H9 (cell line): ENCODE results near the gene RCAN1. TPM values are rescaled to one million over a fixed set of nuclear protein-coding genes. Genes with fewer than 3 reads are reported as not detected.

ENCODE experiments used
- DNase-seq: peaks from one replicate; pipeline ENCODE4 v3.0.0-alpha.2; 2017
- H2AFZ ChIP-seq: one replicate; pipeline ENCODE4 v1.6.1; 2013; ENCODE audit warnings: mild to moderate bottlenecking, low read length, control low read depth, moderate library complexity
- H2AK5ac ChIP-seq: 2 replicates; pipeline ENCODE4 v1.6.1; 2013; ENCODE audit warnings: low read length, control low read depth, mixed read lengths; ENCODE audit not compliant: insufficient read length
- H2BK120ac ChIP-seq: one replicate; pipeline ENCODE4 v1.6.1; 2013; ENCODE audit warnings: low read depth, mild to moderate bottlenecking, low read length, control low read depth, inconsistent platforms; ENCODE audit not compliant: poor library complexity, severe bottlenecking
- H2BK12ac ChIP-seq: 2 replicates; pipeline ENCODE4 v1.6.1; 2013; ENCODE audit warnings: low read length, control low read depth, mixed read lengths, low read depth; ENCODE audit not compliant: insufficient read length
- H2BK15ac ChIP-seq: 2 replicates; pipeline ENCODE4 v1.6.1; 2013; ENCODE audit warnings: low read depth, low read length, control low read depth
- H2BK20ac ChIP-seq: one replicate; pipeline ENCODE4 v1.6.1; 2013; ENCODE audit warnings: low read depth, mild to moderate bottlenecking, low read length, control low read depth, inconsistent platforms; ENCODE audit not compliant: poor library complexity, severe bottlenecking
- H2BK5ac ChIP-seq: 2 replicates; pipeline ENCODE4 v1.6.1; 2013; ENCODE audit warnings: low read length, control low read depth, mixed read lengths; ENCODE audit not compliant: insufficient read length
- H3K14ac ChIP-seq: 2 replicates; pipeline ENCODE4 v1.6.1; 2013; ENCODE audit warnings: low read length, control low read depth; ENCODE audit not compliant: insufficient read depth
- H3K18ac ChIP-seq: 2 replicates; pipeline ENCODE4 v1.6.1; 2013; ENCODE audit warnings: low read depth, mild to moderate bottlenecking, mixed read lengths, low read length, control low read depth; ENCODE audit not compliant: insufficient read length
- H3K23ac ChIP-seq: 2 replicates; pipeline ENCODE4 v1.6.1; 2013; ENCODE audit warnings: low read length, control low read depth, mixed read lengths, low read depth; ENCODE audit not compliant: insufficient read length
- H3K23me2 ChIP-seq: 2 replicates; pipeline ENCODE4 v1.6.1; 2013; ENCODE audit warnings: low read depth, mild to moderate bottlenecking, mixed read lengths, low read length, control low read depth; ENCODE audit not compliant: insufficient read length, poor library complexity, severe bottlenecking
- H3K27ac ChIP-seq: 2 replicates; pipeline ENCODE4 v1.5.1; 2013; ENCODE audit warnings: low read length, control low read depth, mixed read lengths, low read depth; ENCODE audit not compliant: insufficient read length
- H3K27me3 ChIP-seq: 2 replicates; pipeline ENCODE4 v1.6.1; 2013; ENCODE audit warnings: low read length, control low read depth, inconsistent platforms; ENCODE audit not compliant: insufficient read depth
- H3K4ac ChIP-seq: 2 replicates; pipeline ENCODE4 v1.6.1; 2013; ENCODE audit warnings: low read depth, mild to moderate bottlenecking, control low read depth, inconsistent platforms, low read length, moderate library complexity
- H3K4me1 ChIP-seq: 2 replicates; pipeline ENCODE4 v1.6.1; 2013; ENCODE audit warnings: low read length, control low read depth, inconsistent platforms; ENCODE audit not compliant: insufficient read depth
- H3K4me2 ChIP-seq: 2 replicates; pipeline ENCODE4 v1.6.1; 2013; ENCODE audit warnings: low read length, control low read depth, mixed read lengths; ENCODE audit not compliant: insufficient read length, insufficient read depth
- H3K56ac ChIP-seq: 2 replicates; pipeline ENCODE4 v1.6.1; 2013; ENCODE audit warnings: low read depth, mild to moderate bottlenecking, mixed read lengths, low read length, control low read depth; ENCODE audit not compliant: insufficient read length
- H3K79me1 ChIP-seq: 2 replicates; pipeline ENCODE4 v1.6.1; 2013; ENCODE audit warnings: low read depth, mild to moderate bottlenecking, moderate library complexity, low read length, control low read depth, inconsistent platforms; ENCODE audit not compliant: insufficient read depth, poor library complexity, severe bottlenecking
- H3K79me2 ChIP-seq: 2 replicates; pipeline ENCODE4 v1.6.1; 2013; ENCODE audit warnings: low read length, control low read depth, inconsistent platforms; ENCODE audit not compliant: insufficient read depth
- H3K9ac ChIP-seq: 2 replicates; pipeline ENCODE4 v1.6.1; 2013; ENCODE audit warnings: low read length, control low read depth, mixed read lengths; ENCODE audit not compliant: insufficient read length; ENCODE audit errors: extremely low read depth
- H3K9me3 ChIP-seq: one replicate; pipeline ENCODE4 v1.6.1; 2013; ENCODE audit warnings: low read depth, low read length, inconsistent platforms; ENCODE audit not compliant: control insufficient read depth
- H3T11ph ChIP-seq: one replicate; pipeline ENCODE4 v1.6.1; 2013; ENCODE audit warnings: mild to moderate bottlenecking, low read length, control low read depth, inconsistent platforms
- H4K20me1 ChIP-seq: one replicate; pipeline ENCODE4 v1.6.1; 2013; ENCODE audit not compliant: control insufficient read depth, insufficient read length, insufficient read depth
- H4K5ac ChIP-seq: 2 replicates; pipeline ENCODE4 v1.6.1; 2013; ENCODE audit warnings: low read depth, mild to moderate bottlenecking, mixed read lengths, low read length, control low read depth; ENCODE audit not compliant: insufficient read length
- H4K8ac ChIP-seq: replicated peaks from 2 replicates; pipeline ENCODE4 v1.6.1; 2013; ENCODE audit warnings: low read length, control low read depth, mixed read lengths, low read depth; ENCODE audit not compliant: insufficient read length
- H4K91ac ChIP-seq: 2 replicates; pipeline ENCODE4 v1.6.1; 2013; ENCODE audit warnings: low read depth, mild to moderate bottlenecking, moderate library complexity, mixed read lengths, low read length, control low read depth; ENCODE audit not compliant: insufficient read length
- H3K27ac Mint-ChIP-seq, 3 experiments: 2 replicates in 2 of 3; 3 replicates in 1 of 3; pipeline ENCODE4 v1.8.0; 2020 to 2021; ENCODE audit warnings: mixed read lengths in 3 of 3, mild to moderate bottlenecking in 1 of 3, moderate library complexity in 1 of 3
- H3K27me3 Mint-ChIP-seq: 2 replicates; pipeline ENCODE4 v1.8.0; 2021; ENCODE audit warnings: low read depth, mild to moderate bottlenecking, moderate library complexity, mixed read lengths
- H3K36me3 Mint-ChIP-seq, 3 experiments: 2 replicates in 2 of 3; 3 replicates in 1 of 3; pipeline ENCODE4 v1.8.0; 2020 to 2021; ENCODE audit warnings: low read depth in 3 of 3, mixed read lengths in 3 of 3; ENCODE audit not compliant: insufficient read depth in 1 of 3
- H3K4me1 Mint-ChIP-seq, 2 experiments: 2 replicates each; pipeline ENCODE4 v1.8.0; 2020; ENCODE audit warnings: mixed read lengths in 2 of 2
- H3K4me3 Mint-ChIP-seq, 2 experiments: 2 replicates in 1 of 2; 3 replicates in 1 of 2; pipeline ENCODE4 v1.8.0; 2020 to 2021; ENCODE audit warnings: mild to moderate bottlenecking in 2 of 2, mixed read lengths in 2 of 2, moderate library complexity in 1 of 2
- H3K9me3 Mint-ChIP-seq, 2 experiments: 2 replicates in 1 of 2; 3 replicates in 1 of 2; pipeline ENCODE4 v1.8.0; 2020; ENCODE audit warnings: mild to moderate bottlenecking in 2 of 2, mixed read lengths in 2 of 2, moderate library complexity in 1 of 2
- WGBS: extraction: QIAGEN DNeasy Blood & Tissue Kit; methylation state at CpG from one replicate; pipeline ENCODE4 v1.1.7; 2013; ENCODE audit warnings: missing lambda C conversion rate, low lambda C conversion rate, mixed read lengths; ENCODE audit not compliant: insufficient read length; ENCODE audit errors: extremely low coverage; 5-methylcytosine and 5-hydroxymethylcytosine counted together
- total RNA-seq: library from RNA; stranded (reverse); gene quantifications from 2 replicates; pipeline ENCODE4 v1.2.1, GENCODE V29; 2021
- TF ChIP-seq, protein P1 (sequence below): fragments of 200-600 bp; sonication (generic); conservative IDR thresholded peaks from 3 replicates; pipeline ENCODE4 v1.8.0; 2021; ENCODE audit warnings: antibody characterized with exemption, mild to moderate bottlenecking

RCAN1 gene
- total RNA-seq, 1 experiment from 2014 or later, result 7.0 TPM

- Histone ChIP-seq H3K79me2 (no peaks in the 10 kb centered on the region), H4K20me1 (no peaks in the 10 kb centered on the region), H3K9ac (no peak overlapping the region), H2BK5ac (no peak overlapping the region), H4K5ac (no peak overlapping the region), H2AK5ac (no peak overlapping the region), H3K27me3 (no peaks in the 10 kb centered on the region), H3K4ac (no peak overlapping the region), H3K9me3 (no peaks in the 10 kb centered on the region), H4K91ac (no peak overlapping the region), H3K4me2 (no peak overlapping the region), H2BK120ac (no peak overlapping the region), H2BK20ac (no peak overlapping the region), H3K4me1 (peaks cover 4% of the 10 kb centered on the region; the same call in 1 of the 2 replicates), H3K23me2 (no peaks in the 10 kb centered on the region), H3K56ac (no peak overlapping the region), H3K27ac (no peak overlapping the region), H3T11ph (no peak overlapping the region), H3K23ac (no peak overlapping the region), H3K14ac (no peak overlapping the region), H2BK15ac (no peak overlapping the region), H3K18ac (no peak overlapping the region), H3K79me1 (no peaks in the 10 kb centered on the region), H4K8ac (no peak overlapping the region), H2BK12ac (no peak overlapping the region), H2AFZ (no peak overlapping the region)
- Mint-ChIP-seq H3K4me1 (peaks cover 15 to 20% of the 10 kb centered on the region in 2 experiments), H3K9me3 (no peaks in the 10 kb centered on the region), H3K4me3 (no peak overlapping the region), H3K36me3 (no peaks in the 10 kb centered on the region), H3K27me3 (peaks cover 3% of the 10 kb centered on the region; the same call in 1 of the 2 replicates), H3K27ac (no peak overlapping the region)
- TF ChIP-seq, protein P1, sequence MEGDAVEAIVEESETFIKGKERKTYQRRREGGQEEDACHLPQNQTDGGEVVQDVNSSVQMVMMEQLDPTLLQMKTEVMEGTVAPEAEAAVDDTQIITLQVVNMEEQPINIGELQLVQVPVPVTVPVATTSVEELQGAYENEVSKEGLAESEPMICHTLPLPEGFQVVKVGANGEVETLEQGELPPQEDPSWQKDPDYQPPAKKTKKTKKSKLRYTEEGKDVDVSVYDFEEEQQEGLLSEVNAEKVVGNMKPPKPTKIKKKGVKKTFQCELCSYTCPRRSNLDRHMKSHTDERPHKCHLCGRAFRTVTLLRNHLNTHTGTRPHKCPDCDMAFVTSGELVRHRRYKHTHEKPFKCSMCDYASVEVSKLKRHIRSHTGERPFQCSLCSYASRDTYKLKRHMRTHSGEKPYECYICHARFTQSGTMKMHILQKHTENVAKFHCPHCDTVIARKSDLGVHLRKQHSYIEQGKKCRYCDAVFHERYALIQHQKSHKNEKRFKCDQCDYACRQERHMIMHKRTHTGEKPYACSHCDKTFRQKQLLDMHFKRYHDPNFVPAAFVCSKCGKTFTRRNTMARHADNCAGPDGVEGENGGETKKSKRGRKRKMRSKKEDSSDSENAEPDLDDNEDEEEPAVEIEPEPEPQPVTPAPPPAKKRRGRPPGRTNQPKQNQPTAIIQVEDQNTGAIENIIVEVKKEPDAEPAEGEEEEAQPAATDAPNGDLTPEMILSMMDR, result no peak
- WGBS, result no CpG with 5 or more reads among the region's 7 CpGs
- no peak for DNase-seq
Observed at GRCh38 chr21:34599534-34600101, 15.3 kb downstream of the RCAN1 start.
